Adrenal gland (tissue), 12 donors: ENCODE measurements around the gene PDIA5. TPM values are rescaled to one million over a fixed set of nuclear protein-coding genes. Genes with fewer than 3 reads are reported as not detected.

Experiments
- DNase-seq, 7 donors: peaks; one replicate each; pipeline ENCODE4 v3.0.0-alpha.2; 2019 to 2020
- H3K27ac ChIP-seq, 5 donors: fragments of 200-600 bp; sonication (generic) in 4 of 5; 1 replicate in 3 of 5; 2 replicates in 2 of 5; pipeline versions ENCODE4 v1.5.1 to v1.8.0; 2016 to 2020; ENCODE audit warnings: mild to moderate bottlenecking in 1 of 5
- H3K27me3 ChIP-seq: fragments of 200-600 bp; 2 replicates; pipeline ENCODE4 v1.8.0; 2021
- H3K36me3 ChIP-seq, 2 donors: fragments of 200-600 bp; replicated peaks in 1 of 2; 1 replicate in 1 of 2; 2 replicates in 1 of 2; pipeline versions ENCODE4 v1.5.1 to v1.8.0; 2018 to 2022
- H3K4me1 ChIP-seq, 2 donors: fragments of 200-600 bp; replicated peaks in 1 of 2; 1 replicate in 1 of 2; 2 replicates in 1 of 2; pipeline versions ENCODE4 v1.5.1 to v1.8.0; 2018 to 2021
- H3K4me3 ChIP-seq, 4 donors: fragments of 200-600 bp; sonication (generic) in 3 of 4; one replicate each; pipeline ENCODE4 v1.5.1; 2016 to 2018
- H3K9me3 ChIP-seq, 3 donors: fragments of 200-600 bp; sonication (generic) in 1 of 3; replicated peaks in 1 of 3; 1 replicate in 2 of 3; 2 replicates in 1 of 3; pipeline versions ENCODE4 v1.5.1 to v1.8.0; 2016 to 2021
- POLR2A ChIP-seq, 2 donors: fragments of 450-650 bp; IDR thresholded peaks; one replicate each; pipeline ENCODE4 v1.6.1; 2017; ENCODE audit warnings: antibody characterized with exemption in 2 of 2, mild to moderate bottlenecking in 2 of 2, moderate library complexity in 1 of 2
- WGBS, 4 donors: extraction: QIAGEN DNeasy Blood & Tissue Kit in 2 of 4; methylation state at CpG; one replicate each; pipeline versions ENCODE4 v1.1.5 to v1.1.7; 2013 to 2017; 5-methylcytosine and 5-hydroxymethylcytosine counted together
- intact Hi-C, 2 donors: fragments of 100-400 bp; cut with DNase I; formaldehyde crosslinking; loops; one replicate each; pipeline versions ENCODE4 v1.14.1 to v1.15.0; 2022 to 2023
- polyA plus RNA-seq, 3 donors: library from polyadenylated mRNA; stranded (reverse); fragments of 200-250 nt in 2 of 3; fragments of 350-450 nt in 1 of 3; fragmentation: Illumina TruSeq in 1 of 3; extraction: RNeasy Lipid Tissue Mini Kit (QIAGEN cat#74804) in 1 of 3; gene quantifications; one replicate each; pipeline ENCODE4 v1.2.3, GENCODE V29; 2013 to 2014
- total RNA-seq, 9 donors: library from RNA; depleted of rRNA in 4 of 9; stranded (reverse); fragments of >200 nt in 4 of 9; fragments of 120-200 nt in 1 of 9; fragmentation: NEBNext Ultra II Directional in 1 of 9; extraction: Animal tissue kit (Norgen Biotek cat#: 25700) in 1 of 9; gene quantifications; one replicate each; pipeline versions ENCODE4 v1.1.0 to v1.2.4, GENCODE V29; 2013 to 2023
- TF ChIP-seq, protein P1 (sequence below), 6 experiments: fragments of 450-650 bp in 4 of 6; fragments of 200-600 bp in 2 of 6; sonication (generic) in 1 of 6; IDR thresholded peaks; 1 replicate in 5 of 6; 2 replicates in 1 of 6; pipeline versions ENCODE4 v1.5.1 to v1.8.0; 2016 to 2021; ENCODE audit warnings: antibody characterized with exemption in 6 of 6, mild to moderate bottlenecking in 2 of 6, moderate library complexity in 1 of 6
- donor health status: healthy with polysubstance abuse.
- donor health status: Bipolar disorder and iron deficiency.
- donor health status: DM: yes; HTN: yes; CAD: no.
- donor health status: DM: no; HTN: no; CAD: no.
- donor health status: DM: no; HTN: no; CAD: no.
- donor health status: DM: yes; HTN: yes; CAD: no.

The PDIA5 gene
- total and polyA plus RNA-seq, 12 donors: 18.9 to 88.9 (median 50.9) TPM

- H3K4me1 ChIP-seq: peaks cover 0 to 6% of the 10 kb centered on the region in 2 donors
- H3K36me3 ChIP-seq: peaks cover 0 to 39% of the 10 kb centered on the region in 2 donors
- H3K9me3 ChIP-seq: no peaks in the 10 kb centered on the region
- peak in 1 of 7 donors; percentile 32 for DNase-seq
- intact Hi-C loops: no loop called here
- no peak overlapping the region for H3K4me3 ChIP-seq
- TF ChIP-seq, protein P1, sequence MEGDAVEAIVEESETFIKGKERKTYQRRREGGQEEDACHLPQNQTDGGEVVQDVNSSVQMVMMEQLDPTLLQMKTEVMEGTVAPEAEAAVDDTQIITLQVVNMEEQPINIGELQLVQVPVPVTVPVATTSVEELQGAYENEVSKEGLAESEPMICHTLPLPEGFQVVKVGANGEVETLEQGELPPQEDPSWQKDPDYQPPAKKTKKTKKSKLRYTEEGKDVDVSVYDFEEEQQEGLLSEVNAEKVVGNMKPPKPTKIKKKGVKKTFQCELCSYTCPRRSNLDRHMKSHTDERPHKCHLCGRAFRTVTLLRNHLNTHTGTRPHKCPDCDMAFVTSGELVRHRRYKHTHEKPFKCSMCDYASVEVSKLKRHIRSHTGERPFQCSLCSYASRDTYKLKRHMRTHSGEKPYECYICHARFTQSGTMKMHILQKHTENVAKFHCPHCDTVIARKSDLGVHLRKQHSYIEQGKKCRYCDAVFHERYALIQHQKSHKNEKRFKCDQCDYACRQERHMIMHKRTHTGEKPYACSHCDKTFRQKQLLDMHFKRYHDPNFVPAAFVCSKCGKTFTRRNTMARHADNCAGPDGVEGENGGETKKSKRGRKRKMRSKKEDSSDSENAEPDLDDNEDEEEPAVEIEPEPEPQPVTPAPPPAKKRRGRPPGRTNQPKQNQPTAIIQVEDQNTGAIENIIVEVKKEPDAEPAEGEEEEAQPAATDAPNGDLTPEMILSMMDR (IDR thresholded peaks at IDR 0.05): no peak
- no peak for TF ChIP-seq POLR2A (IDR thresholded peaks at IDR 0.05)
- no peak overlapping the region for H3K27ac ChIP-seq
- 32 to 49% (median 40%) methylated on average over 2 of the region's 2 CpGs for WGBS, 4 donors
- no peaks in the 10 kb centered on the region for H3K27me3 ChIP-seq
Measured at GRCh38 chr3:123137001-123137400, 70.2 kb downstream of the PDIA5 start.

GRCh38 chr3:123138839-123139444, 72.1 kb downstream of the PDIA5 start:
- DNase-seq: no peak
- Histone ChIP-seq H3K27me3 (no peaks in the 10 kb centered on the region), H3K36me3 (peaks cover 0 to 33% of the 10 kb centered on the region in 2 donors), H3K27ac (no peak overlapping the region), H3K4me3 (no peak overlapping the region), H3K9me3 (no peaks in the 10 kb centered on the region), H3K4me1 (peaks cover 5 to 14% of the 10 kb centered on the region in 2 donors)
- no peak for TF ChIP-seq POLR2A (IDR thresholded peaks at IDR 0.05)
- intact Hi-C loops: no loop called here
- 57 to 74% (median 68%) methylated on average over 6 to 8 of the region's 8 CpGs for WGBS, 4 donors

DNA sequence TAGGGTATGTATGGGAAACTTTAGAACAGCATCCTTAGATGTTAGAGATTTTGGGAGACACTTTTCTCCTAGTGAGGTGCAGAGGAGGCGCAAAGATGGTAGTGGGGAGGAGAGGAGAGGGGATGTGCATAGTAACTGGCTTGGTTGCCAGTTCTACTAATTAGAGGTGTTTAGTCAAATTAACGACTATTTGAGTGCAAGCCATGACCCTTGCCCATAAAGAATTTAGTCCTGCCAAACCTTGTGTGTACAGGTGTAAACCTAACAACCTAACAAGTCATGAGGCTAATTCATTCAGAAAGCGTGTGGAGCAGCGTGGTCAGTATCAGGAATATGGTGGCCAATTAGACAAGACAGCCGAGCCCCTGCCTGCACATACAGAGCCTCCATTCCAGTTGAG, 72.7 kb downstream of the PDIA5 start:
- intact Hi-C loops: no loop called here
- Histone ChIP-seq H3K4me3 (no peak overlapping the region), H3K36me3 (peaks cover 0 to 30% of the 10 kb centered on the region in 2 donors), H3K27ac (no peak overlapping the region), H3K4me1 (peaks cover 9 to 19% of the 10 kb centered on the region in 2 donors), H3K9me3 (no peaks in the 10 kb centered on the region), H3K27me3 (no peaks in the 10 kb centered on the region)
- TF ChIP-seq, protein P1 (IDR thresholded peaks at IDR 0.05): no peak
- no peak for TF ChIP-seq POLR2A (IDR thresholded peaks at IDR 0.05)
- no peak for DNase-seq
- 74 to 75% (median 75%) methylated on average over 5 of the region's 5 CpGs for WGBS, 4 donors

- no peaks in the 10 kb centered on the region for H3K9me3 ChIP-seq
- no peak overlapping the region for H3K4me3 ChIP-seq
- H3K4me1 ChIP-seq: peaks cover 9 to 19% of the 10 kb centered on the region in 2 donors
- H3K27me3 ChIP-seq: no peaks in the 10 kb centered on the region
- intact Hi-C loops: no loop called here
- DNase-seq: no peak
- H3K36me3 ChIP-seq: peaks cover 0 to 39% of the 10 kb centered on the region in 2 donors
- H3K27ac ChIP-seq: no peak overlapping the region
- TF ChIP-seq POLR2A (IDR thresholded peaks at IDR 0.05): no peak
- TF ChIP-seq, protein P1 (IDR thresholded peaks at IDR 0.05): no peak
- 85 to 95% (median 89%) methylated on average over 5 to 9 of the region's 9 CpGs for WGBS, 4 donors
Measured at GRCh38 chr3:123140550-123140949, 73.7 kb downstream of the PDIA5 start.

- no peaks in the 10 kb centered on the region for H3K9me3 ChIP-seq
- H3K27ac ChIP-seq: no peak overlapping the region
- DNase-seq: no peak
- TF ChIP-seq, protein P1 (IDR thresholded peaks at IDR 0.05): no peak
- no peak for TF ChIP-seq POLR2A (IDR thresholded peaks at IDR 0.05)
- 90 to 98% (median 95%) methylated on average over 2 to 5 of the region's 5 CpGs; no CpG with 5 or more reads in 1 of the 4 donors for WGBS, 4 donors
- H3K27me3 ChIP-seq: no peaks in the 10 kb centered on the region
- H3K4me1 ChIP-seq: peaks cover 9 to 19% of the 10 kb centered on the region in 2 donors
- intact Hi-C loops: no loop called here
- H3K4me3 ChIP-seq: no peak overlapping the region
- peaks cover 0 to 43% of the 10 kb centered on the region in 2 donors for H3K36me3 ChIP-seq
Measured at GRCh38 chr3:123141276-123141675, 74.5 kb downstream of the PDIA5 start.
